ELF-1 (cell line): ENCODE measurements around the gene MACO1.
"Not testable (repeated sequence)": the region's sequence is repeated elsewhere in the genome, so short reads cannot be mapped to it uniquely, and the experiment has no call there.

ENCODE experiments used
- DNase-seq: peaks from one replicate; pipeline ENCODE4 v3.0.0-alpha.2; 2016; ENCODE audit warnings: low read depth, low spot score

Gene MACO1

DNA sequence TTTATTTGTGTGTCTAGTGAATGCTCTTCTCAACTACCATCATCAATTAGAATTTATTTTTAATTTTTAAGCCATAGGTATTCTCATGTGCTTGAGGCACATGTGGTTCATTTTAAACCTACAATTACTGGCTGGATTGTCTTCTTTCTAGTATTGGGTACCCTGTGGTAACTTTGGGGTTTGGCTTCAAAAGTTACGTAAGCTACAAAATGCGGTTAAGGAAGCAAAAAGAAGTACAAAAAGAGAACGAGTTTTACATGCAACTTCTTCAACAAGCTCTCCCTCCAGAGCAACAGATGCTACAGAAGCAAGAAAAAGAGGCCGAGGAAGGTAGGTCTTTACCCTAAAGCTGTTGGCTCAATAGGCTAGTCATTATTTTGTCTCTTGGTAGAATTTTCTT is 25.8 kb downstream of the MACO1 start:
- DNase-seq = no peak

DNA sequence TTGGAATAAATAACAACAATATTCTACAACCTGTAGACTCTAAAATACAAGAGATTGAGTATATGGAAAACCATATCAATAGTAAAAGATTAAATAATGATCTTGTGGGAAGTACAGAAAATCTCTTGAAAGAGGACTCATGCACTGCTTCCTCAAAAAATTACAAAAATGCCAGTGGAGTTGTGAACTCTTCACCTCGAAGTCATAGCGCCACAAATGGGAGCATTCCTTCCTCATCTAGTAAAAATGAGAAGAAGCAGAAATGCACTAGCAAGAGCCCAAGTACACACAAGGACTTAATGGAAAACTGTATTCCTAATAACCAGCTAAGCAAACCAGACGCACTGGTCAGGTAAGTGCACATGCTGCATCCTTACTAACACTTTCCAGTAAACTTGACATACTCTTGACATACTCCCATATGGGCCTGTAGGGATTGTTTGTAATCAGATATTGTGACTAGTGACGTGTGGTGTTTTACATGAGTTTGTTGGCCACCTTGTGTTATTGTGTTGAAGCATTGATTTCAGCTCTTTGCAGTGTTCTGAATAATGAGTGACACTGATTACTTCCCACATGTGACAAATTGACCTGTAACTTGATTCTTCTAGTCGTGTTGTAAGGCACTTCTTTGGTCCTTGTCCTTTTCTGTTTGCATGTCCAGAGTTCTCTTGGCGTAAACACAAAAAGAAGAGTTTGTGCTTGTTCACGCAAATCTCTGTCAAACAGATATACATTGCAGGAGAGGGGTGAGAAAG is 28.0 kb downstream of the MACO1 start:
- no peak for DNase-seq

DNA sequence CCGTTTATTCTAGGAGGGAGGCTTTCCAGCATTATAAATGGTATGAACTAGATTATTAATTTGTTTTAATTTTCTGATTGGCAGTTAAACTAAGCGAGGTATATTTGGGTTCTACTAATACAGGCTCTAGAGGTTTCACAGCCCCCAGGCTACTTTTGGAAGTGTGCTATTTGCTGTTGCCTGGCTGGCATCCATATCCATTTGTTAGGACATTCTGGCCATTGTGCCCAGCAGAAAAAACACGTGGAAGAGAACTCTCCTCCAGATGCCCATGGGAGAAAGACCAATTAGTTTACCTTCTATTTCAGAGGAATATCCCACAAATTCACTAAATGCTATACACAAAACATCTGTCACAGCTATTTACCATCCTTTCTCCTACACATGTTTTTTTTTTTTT is 29.3 kb downstream of the MACO1 start:
- no peak for DNase-seq

DNA sequence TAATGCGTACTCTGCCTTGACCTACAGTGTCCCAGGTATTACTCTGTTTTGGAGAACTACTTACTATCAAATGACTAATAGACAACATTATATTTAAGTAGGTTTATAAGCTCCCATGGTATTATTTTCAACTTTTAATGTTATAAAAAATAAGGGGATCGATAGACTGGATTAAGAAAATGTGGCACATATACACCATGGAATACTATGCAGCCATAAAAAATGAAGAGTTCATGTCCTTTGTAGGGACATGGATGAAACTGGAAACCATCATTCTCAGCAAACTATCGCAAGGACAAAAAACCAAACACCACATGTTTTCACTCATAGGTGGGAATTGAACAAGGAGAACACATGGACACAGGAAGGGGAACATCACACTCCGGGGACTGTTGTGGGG is 30.1 kb downstream of the MACO1 start:
- not testable (repeated sequence) for DNase-seq

DNA sequence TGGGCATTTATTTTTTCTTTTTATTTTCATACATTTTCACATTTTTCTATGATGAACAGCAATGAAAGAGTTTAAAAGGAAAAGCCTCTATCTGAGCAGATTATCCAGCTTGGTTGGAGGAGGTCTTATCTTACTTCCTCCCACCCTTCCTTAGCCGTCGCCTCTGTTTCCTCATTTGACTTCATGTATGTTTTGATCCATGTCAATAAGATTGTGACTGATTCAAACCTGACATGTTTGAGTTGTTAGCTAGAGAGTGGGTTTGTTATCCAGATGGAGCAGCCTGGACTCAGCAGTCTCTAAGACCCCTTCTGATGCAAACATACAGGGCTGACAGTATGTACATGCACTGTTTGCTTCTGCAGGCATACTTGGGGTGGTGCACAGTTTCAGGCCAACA is 31.2 kb downstream of the MACO1 start:
- no peak for DNase-seq

DNA sequence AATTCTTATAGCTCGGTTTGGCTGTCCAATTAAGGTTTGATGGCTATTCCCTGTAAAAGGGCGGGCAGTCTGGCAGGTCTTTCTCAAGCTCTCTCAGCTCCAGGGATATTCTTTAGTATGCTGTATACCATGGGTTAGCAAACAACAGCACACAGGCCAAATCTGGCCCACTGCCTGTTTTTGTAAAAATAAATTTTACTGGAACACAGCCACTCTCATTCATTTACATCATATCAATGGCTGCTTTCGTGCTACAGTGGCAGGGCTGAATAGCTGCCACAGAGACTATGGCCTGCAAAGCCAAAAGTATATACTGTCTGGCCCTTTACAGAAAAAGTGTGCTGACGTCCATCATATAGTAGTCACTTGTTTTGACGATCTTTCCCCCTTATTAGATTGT is 32.0 kb downstream of the MACO1 start:
- no peak for DNase-seq

DNA sequence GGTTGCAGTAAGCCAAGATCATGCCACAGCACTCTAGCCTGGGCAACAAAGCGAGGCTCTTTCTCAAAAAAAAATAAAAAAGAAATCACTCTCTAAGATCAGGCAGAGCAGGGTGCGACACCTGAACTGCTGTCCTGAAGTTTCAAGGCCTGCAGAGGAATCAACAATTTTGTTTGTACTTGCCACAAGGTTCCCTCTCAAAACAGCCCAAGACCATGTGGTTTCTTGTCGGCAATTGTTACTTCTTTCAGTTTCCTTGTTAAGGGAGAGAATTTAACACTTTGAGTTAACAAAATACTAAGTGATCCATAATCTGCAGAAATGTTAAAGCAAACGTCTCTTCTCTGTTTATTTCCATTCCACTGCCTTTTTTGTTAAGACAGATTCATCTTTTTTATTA is 36.5 kb downstream of the MACO1 start:
- DNase-seq = no peak

DNA sequence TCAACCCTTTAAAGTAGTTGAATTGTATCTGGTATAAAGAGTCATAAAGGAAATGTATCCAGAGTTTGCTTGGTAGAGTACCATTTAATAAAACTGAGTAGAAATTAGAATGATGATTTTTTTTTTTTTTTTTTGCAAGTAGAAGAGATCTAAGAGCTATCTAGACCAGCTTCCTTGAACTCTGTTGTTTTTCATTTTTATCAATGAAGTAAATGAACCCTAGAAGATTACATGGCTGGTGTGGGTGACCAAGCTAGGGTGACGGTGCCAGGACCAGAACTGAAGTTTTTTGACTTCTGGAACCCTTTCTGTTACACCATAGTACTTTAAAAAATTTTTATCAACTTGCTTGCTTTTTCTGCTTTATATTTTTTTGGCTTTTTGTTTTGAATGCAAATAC is 36.9 kb downstream of the MACO1 start:
- DNase-seq = no peak

DNA sequence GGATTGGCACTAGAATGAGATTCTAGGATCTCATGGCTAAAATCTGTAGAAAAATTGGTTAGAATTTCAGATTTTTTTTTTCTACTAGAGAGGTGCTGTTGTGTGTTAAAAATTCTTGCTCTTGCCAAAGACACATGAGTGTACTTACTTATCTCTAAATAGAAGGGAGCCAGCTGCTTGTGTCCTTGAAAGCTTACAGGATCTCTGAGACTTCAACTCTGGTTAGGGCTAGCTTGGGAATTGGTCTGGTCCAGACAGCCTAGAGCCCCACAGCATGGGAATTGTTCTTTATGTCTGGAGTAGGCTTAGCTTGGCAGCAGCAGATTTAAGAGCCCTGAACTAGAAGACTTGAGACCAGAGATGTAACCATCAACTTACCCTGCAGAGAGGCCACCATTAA is 37.3 kb downstream of the MACO1 start:
- no peak for DNase-seq

DNA sequence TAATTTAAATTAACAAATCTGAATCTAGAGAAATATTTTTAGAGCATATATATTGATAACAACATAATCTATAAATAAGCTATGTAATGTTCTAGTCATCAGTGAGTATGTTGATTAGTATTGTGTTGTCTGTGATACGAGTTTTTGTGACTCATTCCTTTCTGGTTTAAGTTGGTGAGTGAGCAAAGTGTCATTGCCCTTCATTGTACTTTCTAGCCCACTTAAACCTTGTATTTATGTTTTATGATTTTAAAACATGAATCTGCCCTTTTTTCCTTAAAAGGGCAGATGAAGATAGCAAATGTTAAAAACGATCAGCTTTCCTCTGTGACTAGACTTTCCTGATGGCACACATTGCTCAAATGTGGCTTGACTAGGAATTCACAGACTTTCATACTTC is 38.5 kb downstream of the MACO1 start:
- no peak for DNase-seq

DNA sequence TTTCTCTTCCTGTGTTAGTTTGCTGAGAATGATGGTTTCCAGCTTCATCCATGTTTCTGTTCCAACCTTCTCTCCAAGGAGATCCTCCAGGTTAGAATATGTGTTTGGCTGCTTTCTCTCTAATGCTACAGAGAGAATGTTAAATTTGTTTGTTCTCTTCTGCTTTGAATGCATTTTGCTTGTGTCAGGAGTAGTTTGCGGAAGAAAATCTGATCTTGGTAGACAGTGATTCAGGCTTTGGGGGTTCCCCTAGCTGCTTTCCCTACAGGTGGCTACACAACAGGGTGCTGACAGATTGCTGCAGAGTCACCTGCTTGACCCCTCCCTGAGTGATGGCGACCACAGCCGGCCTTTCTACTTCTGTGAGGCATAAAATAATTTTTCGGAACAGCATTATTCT is 41.8 kb downstream of the MACO1 start:
- no peak for DNase-seq

DNA sequence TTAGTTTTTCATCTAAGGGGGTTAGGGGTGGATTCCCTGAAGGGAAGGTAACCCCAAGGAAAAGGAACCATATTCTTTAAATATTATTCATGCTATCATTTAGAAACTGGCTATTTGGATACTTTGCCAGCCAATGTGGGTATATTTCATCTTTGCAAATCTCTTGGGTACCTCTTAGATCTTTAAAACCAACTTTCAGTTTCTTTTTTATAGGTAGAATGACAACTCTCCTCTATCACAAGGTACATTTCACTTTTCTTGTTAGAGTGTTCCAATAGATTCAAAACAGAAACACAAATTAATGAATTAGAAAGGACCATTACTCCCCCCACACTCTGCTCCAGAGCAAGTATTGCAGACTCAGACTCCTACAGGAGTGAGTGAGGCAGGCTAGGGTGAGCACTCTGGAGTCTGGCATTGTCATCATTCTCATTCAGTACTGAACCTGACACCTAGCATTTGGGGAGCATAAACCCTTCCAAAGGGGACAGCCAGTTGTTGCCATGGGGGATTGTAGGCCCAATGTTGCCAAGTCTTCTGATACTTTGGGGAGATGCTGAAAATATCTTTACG is 43.0 kb downstream of the MACO1 start:
- no peak for DNase-seq

DNA sequence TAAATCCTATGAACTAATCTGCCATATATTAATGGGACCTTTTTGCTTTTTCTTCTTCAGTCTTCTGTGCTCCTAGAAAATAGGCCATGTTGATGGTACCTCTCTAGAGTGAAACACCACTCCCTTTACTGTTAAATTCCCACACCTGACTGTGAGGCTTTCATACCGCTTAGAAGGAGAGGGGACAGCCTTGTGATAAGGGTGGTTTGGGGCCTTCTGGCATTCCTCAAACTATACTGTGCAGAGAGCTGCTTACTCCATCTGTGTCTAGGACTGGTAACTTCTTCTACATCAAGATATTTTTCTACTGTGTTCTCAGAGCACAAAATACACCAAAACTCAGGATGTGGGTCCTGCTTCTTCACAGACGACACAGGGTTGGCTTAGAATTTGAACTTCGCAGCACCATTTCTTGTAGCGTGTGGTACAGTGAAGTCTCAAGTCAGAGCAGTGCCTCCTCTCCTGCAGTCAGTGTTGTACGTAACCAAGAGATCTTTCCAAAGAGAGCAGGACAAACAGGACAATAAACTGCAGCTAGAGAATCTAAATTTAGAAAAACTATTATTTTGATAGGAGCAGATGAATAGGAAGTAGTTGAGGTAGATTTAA is 43.8 kb downstream of the MACO1 start:
- no peak for DNase-seq

DNA sequence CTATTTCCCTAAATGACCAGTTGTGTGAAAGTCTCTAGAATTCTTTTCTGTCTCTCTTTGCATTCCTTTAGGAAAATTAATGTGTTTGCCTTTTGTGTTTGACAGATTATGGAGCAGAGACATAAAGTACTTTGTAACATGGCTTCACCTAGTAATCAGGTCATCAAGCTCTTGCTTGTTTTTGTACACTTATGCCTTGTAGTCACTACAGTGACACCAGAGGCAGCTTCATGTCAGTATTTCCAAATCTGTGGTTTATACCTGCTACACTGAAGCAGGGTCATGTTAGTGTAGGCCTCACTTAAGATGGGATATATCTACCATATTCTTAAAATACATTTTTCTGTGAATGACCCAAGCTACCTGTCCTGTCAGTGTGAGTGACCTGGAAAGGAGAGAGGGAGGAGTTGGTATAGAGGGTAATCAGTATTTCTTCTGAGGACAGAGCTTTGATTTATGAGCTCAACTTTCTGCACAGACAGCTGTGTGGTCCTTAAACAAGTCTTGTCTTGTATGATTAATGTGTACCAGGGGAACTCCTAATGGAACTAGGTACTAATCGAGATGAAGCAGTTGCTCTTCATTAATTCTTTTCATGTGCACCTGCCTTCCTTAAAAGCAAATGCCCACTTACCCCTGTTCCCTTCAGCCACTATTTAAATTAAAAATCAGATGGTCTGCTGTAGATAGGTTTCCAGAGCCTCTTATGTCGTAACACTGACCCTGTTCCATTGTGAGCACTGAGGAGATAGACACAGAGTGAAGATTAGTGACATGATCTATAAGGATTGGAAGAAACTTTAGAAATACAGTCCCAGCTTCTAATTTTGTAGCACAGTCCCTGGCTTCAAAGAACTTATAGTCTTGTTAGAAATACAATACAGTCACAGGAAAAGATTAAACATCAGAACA is 45.7 kb downstream of the MACO1 start:
- no peak for DNase-seq

DNA sequence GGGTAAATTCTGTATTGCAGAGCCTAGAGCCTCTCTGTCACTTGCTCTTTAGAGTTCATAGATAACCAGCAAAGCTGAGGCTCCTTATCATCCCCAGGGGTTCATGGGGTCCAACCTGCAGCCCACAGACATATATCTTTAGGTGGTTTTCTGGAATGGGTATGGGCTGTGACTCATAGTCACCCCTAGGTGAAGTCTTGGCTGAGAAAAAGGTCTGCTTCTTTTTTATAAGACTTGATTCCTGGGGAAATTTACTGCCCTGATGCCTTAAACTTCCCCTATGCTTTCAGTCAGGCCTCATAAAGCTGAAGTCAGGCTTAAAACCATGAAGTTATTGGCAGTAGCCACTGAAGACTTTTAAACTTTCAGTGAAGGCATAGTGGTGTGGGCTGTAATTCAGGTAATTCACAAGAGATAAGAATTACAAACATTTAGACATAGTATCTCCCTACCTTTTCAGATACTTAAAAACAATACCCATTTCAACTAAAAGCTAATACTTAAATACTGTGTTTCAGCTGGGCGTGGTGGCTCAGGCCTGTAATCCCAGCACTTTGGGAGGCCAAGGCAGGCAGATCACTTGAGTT is 46.8 kb downstream of the MACO1 start:
- no peak for DNase-seq

DNA sequence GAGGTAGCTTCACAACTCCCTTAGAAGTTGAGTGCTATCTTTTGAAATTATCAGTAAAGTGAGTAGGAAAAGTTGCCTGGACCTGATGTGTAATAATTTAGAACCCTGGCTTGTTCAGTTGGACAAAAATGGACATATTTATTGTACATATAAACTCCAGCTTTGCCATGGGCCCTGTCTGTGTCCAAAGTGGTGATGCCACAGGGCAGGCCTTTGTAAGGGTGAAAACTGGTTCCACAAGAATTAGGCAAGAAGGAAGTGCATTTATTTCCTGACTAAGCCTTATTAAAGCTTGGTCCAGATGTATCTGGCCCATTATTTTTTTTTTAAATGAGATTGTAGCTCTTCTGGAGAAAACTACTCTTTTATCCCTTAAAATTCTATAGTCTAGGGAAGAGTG is 47.9 kb downstream of the MACO1 start:
- no peak for DNase-seq

DNA sequence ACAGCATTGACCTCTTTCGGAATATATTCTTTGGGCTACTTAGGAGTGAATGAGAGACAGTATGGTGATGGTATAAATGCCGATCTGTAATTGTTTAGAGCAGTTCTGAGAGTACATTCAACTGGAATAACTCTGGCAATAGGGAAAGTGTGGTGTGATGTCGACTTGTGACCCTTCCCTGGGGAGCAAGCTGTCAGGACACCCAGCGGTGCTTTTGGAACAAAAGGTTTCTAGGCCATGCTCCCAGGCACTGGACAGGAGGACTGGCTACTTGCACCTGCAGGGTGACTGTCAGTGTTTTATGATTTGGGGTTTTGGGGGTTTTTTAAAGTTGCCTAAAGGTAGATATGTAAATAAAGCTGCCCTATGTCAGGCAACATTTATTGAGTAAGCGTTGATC is 50.9 kb downstream of the MACO1 start:
- no peak for DNase-seq

DNA sequence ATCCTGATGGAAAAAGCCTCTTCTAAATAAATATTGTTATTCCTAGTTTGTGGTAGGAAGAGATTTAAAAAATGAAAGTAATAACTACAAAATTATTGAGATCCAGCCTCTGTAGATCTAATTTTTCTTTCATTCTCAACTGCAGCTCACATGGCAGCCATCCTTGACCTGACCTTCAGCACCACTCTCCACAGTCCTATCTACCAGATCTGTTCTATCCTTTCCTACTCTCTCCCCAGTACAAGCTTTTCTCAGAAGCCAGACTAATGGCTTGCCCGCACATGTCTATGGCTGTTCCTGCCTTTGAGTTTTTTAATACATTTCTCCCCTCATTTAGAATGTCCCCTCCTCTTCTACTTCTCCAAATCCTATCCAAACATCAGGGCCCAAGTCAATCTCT is 51.5 kb downstream of the MACO1 start:
- DNase-seq = no peak

DNA sequence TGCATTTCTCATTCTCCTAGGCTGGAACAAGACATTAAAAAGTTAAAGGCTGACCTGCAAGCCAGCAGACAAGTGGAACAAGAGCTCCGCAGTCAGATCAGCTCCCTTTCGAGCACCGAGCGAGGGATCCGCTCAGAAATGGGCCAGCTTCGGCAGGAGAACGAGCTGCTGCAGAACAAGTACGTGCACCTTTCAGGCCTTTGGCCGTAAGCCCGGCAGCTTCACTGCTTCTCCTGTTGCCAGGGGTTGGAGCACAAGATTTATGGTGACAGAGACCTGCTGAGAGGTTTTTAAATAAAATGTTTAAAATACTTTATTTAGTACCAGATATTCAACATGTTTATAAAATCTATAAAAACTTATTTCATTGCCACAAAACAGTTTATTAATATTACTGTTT is 53.4 kb downstream of the MACO1 start:
- DNase-seq = no peak

DNA sequence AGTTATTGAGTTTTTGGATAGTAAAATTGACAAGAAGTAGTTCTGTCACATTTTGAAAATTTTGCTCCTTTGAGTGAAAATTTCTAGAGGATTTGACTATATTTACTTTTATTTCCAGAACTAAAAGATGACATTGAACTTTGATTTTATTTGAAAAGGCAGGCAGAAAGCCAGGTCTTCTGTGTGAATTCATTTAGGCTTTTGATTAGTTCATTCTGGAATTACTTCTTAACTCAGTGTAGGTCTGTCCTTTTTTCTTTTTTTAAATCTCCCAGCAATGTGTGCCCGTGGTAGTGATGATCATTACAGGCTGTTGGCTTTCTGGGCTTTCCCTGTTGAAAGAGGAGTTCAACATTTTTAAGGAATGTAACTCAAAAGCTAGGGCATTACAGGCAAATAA is 53.8 kb downstream of the MACO1 start:
- no peak for DNase-seq

DNA sequence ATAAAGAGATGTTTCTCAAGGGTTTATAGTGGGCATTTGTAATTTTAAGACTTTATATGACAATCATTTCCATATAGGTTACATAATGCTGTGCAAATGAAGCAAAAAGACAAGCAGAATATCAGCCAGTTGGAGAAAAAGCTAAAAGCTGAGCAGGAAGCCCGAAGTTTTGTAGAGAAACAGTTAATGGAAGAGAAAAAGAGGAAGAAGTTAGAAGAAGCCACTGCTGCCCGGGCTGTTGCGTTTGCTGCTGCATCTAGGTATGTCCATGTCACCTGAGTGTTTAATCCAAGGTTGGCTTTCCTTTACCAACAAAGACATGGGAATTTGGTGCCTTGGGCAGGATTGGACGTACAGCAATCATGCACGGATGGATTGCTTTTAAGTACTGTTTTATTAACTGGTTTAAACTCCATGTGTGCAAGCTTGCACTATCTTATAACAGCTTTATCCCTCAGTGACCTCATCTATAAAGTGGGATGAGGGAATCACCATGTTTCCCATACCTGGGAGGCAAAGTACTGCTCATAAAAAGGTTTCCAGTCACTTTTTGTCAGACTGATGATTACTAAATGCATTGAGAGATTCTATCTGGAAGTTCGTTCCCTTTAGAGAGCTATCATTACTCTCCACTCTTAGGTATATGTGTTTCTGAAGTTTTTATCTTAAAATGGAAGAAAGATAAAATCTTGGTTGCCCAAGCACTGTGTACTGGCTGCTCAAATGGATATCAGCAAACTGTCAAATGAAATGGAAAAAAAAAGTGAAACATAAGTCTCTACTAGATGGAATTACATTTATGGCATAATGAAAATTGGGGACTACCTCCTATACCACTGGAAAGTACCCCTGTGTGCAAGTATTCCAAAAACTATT is 55.1 kb downstream of the MACO1 start:
- no peak for DNase-seq
